DMS114 treated with DMSO at 0.1 percent for 48 hours (cell line): ENCODE data around the gene RPL36.

Experiments
- DNase-seq: peaks from one replicate; lab custom pipeline; 2025; ENCODE audit not compliant: unreplicated experiment; lab: John Stamatoyannopoulos, UW

RPL36 gene

DNA sequence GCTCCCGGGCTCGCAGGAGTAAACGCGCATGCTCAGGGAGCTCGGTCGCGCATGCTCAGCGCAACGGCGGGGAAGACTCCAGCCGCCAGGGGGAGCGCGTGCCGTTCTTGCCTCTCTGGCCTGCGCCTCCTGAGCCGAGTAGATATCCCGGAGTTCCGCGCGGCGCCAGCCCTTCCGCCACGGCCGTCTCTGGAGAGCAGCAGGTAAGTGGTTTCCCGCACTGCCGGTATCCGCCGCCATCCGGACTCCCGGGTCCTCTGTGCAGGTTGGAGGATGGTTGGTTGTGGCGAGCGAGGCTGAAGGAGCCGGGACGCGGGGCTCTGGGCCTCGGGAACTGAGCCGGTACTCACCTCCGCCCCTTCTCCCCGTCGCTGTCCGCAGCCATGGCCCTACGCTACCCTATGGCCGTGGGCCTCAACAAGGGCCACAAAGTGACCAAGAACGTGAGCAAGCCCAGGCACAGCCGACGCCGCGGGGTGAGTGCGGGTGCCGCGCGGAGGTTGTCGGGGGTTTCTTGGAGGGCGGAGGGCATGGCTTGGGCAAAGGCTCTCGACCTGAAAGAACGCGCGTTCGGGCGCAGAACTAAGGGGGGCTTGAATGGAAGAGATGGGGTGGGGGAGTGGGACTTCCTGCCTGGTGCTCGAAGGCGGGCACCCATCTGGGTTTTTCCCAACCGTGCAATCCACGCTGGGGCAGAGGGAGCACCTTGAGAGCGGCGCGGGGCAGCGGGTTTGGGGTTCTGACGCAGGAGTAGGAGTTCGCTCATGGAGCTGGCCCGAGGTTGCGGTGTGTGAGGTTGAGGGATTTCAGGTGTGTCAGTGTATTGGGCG, at the start of gene RPL36:
Gene RPL36, plus strand, starts transcription at position 171 of the 830 bp plus-strand sequence. Its CDS starts 213 bp downstream, at position 384.
- DNase-seq, result peak; percentile 78

DNA sequence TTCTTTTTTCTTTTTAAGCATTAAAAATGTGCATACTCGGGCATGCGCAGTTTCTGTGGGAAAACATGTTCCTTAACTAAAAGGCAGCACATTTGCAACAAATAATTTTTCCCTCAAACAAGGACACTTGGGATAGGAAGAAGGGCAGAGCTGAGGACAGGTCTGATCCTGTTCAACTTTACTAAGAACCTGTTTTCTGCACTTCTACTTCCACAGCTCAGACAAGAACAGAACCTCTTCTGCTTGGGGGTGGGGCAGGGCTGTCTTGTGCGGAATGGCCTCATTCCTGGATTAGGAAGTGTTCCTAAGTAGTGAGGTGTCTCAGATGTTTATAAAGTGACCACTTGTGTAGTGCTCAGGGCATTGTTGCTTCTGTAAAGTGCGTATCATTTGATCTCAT, 48.9 kb upstream of the RPL36 start:
- DNase-seq, result no peak

DNA sequence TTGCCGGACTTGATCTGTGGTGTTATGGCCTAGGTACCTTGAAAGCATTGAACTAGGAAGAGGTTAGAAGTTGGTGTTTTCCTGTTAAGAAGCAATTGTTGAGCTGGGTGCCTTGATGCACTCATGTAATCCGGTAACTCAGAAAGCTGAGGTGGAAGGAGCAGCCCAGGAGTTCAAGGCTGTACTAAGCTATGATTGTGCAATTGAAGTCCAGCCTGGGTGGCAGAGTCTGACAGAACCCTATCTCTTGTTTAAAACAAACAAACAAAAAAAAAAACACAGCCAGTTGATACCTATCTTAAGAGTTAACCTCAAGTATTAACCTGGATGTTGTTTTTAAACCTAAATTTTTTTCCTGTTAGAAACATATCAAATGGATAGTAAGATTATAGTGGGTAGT, 47.9 kb upstream of the RPL36 start:
- no peak for DNase-seq

DNA sequence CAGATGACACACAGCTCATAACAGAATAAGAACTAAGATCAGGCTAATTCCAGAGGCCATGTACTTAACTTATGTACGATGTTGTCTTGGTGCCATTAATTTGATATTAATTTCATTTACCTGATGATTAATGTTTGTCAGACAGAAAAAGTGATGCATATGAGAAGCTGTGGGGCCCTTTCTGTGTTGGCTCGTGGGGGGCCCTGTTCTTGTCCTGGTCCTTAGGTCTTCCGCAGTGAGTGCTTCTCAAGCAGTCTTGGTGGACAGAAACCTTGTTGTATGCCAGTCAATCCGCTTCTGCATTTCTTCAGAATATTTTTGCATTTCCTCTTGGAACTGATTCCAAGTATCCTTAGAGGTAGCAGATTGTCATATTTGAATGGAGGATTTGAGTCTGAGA, 47.0 kb upstream of the RPL36 start:
- no peak for DNase-seq

DNA sequence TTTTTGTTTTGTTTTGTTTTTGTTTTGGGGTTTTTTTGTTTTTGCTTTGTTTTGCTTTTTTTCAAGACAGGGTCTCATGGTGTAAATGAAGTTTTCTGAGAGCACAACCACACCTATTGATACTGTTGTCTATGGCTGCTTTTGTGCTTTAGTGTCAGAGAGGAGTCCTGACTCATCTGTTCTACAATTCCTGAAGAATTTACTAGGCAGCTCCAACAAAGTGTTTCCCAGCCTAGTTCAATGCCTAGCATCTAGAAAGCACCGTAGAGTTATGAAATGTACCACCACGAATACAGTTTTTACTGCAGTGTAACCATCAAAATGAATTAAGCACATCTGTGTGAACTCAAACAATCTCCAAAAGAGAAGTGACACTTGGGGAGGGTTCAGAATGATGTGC, 46.1 kb upstream of the RPL36 start:
- no peak for DNase-seq

DNA sequence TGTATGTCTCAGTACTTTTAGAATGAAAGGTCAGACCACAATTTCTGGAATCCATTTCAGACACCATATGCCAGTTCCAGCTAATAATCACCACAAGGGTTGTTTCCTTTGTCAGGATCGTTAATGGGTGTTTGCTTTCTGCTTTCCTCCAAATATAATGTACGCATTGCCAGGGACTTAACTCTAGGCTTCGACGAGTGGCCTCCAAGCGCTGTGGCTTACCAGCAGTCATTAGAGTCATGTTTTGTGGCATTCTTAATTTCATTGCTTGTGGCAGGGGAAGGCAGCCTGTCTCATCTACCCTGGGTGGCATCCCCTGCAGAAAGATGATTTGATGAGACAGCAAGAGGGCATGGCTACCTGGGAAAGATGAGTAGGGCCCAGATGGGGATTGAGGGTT, 44.7 kb upstream of the RPL36 start:
- no peak for DNase-seq

DNA sequence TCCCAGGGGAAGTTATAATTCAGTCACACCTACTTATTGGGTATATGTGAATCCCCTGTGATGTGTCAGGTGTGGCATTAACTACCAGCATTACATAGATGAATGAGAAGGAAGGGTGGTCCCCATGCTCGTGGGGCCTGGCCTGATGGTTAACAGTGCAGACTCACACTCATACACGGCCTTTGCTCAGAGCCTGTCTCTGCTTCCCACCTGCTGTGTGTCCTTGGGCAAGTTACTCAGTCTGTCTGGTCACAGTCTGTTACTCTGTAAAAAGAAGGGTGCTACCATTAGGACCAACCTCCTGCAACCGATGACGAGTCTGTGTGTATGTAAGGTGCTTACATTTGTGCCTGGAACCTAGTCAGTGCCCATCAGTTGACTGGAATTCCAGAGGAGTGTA, 43.4 kb upstream of the RPL36 start:
- no peak for DNase-seq

DNA sequence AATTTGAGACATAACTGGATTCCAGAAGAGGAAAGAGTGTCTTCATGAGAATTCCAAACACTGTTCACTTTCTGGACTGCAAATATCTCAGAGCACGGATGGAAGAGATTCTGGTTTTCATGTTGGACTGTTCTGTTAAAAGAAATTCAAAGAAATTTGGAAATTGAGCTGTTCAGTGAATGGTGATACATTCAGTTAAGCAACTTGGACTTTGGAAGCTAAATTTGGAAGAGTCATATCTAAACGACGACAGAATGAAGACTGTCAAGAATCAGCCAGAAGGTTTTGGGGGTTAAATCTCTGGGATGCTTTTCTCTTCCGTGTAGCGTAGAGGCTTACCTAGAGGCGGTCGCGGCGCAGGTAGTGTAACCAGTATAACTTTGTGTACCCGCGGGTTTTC, 41.6 kb upstream of the RPL36 start:
- no peak for DNase-seq

DNA sequence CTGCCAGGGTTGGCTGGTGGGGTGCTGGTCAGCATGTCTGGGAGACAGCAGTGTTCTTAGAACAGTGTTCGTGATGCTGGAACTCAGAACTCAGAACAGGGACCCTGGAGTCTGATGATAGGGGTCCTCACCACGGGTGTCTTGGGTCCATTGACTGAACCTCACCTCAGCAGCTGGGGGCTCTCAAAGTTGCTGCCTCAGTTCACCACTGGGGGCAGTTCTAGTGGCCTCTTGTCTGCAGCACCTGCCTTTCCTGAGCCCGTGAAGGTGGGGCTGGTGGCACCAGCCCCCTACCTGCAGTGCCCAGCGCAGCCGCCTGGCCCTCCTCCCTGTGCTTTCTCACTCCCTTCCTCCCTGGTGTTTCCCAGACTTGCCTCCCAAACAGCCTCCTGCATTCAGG, 38.7 kb upstream of the RPL36 start:
- DNase-seq, result no peak

DNA sequence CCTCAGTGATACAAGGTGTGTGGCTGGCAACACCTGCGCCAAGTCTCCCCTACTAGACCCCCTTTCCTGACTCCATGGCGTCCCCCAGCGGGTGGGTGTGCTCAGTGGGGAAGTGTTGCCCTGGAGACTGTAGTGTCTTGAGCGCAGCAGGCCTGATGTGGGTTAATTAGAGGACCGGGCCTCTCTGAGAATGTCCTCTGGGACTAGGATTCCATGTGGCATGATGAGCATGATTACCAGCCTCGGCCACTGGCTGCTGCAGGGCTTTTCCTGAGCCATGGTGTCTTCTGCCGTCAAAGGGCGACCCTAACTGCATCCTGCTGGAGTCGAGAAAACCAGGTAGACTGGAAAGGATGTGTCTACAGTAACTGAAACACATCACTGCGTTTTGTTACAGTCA, 37.8 kb upstream of the RPL36 start:
- no peak for DNase-seq

DNA sequence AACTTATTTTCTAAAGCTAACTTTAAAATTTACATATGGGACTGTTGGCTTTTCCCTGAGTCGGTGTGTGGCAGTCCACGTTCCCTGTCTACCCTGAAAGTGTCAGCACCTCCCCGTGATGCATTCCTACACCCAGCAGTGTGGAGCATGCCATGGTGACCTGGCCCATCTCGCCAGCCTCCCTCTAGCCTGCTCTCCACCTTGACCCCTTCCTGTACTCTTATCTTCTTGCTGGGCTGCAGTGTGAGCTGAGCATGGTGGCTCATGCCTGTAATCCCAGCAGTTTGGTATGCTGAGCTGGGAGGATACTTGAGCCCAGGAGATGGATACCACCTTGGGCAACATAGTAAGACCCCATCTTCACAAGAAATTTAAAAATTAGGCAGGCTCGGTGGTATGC, 35.2 kb upstream of the RPL36 start:
- DNase-seq, result no peak

DNA sequence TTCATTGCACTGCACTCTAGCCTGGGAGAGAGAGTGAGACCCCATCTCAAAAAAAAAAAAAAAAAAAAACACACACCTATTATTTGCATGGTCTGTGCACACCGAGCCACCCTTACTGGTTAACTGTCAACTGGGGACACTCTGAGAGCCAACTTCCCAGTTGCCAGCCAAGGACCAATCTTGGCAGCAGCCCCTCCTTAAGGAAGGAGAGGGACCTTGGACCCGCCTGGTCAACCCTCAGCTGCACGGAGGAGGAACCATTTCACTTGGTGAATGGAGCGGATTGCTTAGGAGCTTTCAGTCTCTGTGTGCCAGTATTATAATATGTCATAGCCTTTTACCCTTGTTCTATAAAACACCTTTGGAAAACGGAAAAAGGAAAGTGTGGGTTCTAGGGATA, 34.7 kb upstream of the RPL36 start:
- DNase-seq, result no peak

DNA sequence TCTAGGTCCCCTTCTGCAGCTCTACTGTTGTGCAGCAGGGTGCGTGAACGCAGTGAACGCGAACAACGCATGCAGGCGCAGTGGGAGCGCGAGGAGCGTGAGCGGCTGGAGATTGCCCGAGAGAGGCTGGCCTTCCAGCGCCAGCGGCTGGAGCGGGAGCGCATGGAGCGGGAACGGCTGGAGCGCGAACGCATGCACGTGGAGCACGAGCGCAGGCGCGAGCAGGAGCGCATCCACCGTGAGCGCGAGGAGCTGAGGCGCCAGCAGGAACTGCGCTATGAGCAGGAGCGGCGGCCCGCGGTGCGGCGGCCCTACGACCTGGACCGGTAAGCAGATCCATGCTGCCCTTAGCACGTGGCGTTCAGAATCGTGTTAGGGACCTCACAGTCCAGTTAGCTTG, 28.6 kb upstream of the RPL36 start:
- DNase-seq, result no peak

DNA sequence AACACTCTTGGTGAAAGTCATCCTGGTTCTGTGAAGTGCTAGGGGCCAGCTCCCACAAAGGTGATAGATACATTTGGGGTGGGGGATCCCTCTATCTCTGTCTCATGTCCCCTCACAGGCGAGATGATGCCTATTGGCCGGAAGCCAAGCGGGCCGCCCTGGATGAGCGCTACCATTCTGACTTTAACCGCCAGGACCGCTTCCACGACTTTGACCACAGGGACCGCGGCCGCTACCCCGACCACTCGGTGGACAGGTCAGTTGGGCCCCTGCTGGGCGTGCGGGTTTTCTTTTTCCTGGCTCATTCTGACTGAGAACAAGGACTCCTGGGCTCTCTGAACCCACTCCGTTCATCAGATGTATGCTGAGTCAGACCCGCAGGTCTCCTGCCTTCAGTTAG, 26.2 kb upstream of the RPL36 start:
- no peak for DNase-seq

DNA sequence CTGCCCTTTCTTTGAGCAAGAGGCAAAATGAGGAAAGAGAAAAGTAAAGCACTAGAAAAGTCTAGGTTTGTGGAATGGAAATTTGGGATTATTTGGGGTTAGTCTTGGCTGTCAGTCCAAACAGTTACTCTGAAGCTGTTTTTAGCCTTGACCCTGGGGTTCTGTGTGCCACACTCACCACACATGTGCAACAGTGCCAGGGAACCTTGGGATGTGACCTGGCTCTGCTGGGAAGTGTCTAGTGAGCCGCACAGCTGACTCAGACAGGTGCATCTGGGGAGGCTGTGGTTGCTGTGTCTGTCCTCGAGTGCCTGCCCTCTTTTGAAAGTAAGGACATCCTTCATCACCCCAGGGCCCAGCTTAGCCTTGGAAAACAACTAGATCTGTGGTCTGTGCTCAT, 25.6 kb upstream of the RPL36 start:
- no peak for DNase-seq

DNA sequence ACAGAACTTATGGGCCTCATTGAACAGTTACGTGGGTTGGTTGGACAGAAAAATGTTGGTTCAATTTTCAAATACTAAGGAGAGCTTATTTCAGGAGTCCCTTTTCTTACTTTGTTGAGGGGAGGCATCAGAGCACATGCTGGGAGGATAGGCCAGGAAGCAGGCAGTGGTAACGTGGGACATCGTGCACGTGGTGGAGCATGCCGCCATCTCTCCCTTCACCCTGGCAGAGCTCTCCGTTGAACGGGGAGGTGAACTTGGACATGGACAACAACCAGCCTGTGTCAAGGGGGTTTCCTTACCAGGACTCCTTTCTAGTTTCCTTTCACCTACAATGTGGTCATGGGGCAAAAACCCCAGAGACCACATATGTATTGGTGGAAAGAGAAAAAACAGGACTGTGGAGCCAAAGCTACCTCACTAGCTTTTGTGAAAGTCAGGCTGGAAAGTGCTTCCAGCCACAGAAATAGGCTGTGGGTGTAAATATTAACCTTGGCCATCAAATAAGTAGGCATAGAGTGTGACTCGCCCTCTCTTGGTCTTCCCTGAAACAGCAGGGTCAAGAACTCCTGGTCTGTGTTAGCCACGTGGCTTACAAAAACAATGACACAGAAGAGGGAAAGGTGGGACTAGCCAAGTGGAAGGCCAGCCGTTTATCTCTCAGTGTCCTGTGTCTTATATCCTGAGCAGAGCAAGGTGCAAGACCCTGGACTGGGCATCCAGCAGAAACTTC, 24.1 kb upstream of the RPL36 start:
- peak; percentile 3 for DNase-seq

DNA sequence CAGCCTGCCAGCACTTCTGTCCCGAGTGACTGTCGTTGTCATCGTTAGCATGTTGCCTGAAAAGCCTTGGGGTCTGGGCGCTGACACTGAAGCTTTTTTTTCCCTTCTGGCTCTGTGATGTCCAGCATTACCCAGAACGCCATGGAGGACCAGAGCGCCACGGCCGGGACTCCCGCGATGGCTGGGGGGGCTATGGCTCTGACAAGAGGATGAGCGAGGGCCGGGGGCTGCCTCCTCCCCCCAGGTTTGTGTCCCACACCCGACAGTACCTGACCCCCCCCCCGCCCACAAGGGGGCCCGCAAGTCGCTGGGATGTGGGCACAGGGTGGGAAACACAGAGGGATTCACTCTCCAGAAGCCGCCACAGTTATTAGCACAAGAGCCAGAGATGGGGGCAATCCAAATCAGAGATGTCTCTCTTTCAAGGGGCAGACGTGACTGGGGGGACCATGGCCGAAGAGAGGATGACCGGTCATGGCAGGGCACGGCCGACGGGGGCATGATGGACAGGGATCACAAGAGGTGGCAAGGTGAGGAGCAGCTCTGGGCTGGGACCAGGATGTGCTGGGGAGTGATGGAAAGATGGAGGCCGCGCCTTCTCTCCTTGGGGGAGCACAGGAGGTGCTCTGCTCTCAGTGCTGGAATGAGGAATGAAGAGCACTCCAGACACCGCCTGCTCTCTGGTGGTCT, 23.0 kb upstream of the RPL36 start:
- no peak for DNase-seq

DNA sequence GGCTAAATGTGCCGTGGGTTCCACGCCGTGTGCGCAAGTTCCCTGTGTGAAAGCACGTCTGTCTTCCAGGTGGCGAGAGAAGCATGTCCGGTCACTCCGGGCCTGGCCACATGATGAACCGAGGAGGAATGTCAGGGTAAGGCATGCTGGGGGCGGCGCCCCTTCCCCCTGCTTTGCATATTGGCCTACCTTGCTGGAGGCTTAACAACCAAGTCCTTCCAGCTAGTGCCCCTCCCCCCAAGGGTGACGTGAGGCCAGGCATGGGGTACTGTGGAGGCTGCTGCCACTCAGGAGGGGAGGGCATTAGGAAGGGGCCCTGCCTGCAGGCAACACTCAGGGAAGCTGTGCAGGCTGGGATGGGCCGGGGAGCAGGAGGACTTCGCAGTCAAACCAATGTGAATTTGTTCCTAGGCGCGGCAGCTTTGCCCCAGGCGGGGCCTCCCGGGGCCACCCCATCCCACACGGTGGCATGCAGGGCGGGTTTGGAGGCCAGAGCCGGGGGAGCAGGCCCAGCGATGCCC, 22.3 kb upstream of the RPL36 start:
- no peak for DNase-seq

DNA sequence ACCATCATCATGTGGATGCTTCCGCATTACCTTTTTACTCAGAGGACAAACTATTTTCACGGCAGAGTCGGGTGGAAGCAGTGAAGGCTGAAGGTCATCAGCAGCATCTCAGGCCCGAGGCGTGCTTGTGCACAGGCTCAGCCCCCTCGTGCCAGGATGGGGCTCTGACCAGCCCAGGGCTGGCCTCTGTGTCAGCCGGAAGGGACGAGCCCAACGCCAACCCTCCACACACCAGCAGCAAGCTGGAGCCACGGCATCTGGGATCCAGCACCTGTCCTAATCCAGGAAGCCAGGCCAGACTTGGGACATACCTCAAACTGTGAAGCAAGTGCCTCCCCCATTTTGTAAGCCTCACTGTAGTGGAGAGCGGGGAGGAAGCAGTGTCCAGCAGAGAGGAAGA, 20.9 kb upstream of the RPL36 start:
- no peak for DNase-seq

DNA sequence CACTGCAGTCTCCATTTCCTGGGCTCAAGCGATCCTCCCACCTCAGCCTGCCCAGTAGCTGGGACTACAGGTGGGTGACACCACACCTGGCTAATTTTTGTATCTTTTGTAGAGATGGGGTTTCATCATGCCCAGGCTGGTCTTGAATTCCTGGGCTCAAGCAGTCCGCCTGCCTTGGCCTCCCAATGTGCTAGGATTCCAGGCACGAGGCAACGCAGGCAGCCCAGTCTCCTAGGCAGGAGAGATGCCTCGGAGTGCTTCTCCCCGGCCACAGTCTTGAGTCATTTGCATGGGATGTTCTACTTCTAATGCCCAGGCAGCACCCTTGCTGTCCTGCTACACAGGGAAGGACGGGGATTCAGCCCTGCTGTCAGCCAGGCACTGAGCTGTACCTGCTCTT, 18.5 kb upstream of the RPL36 start:
- no peak for DNase-seq

DNA sequence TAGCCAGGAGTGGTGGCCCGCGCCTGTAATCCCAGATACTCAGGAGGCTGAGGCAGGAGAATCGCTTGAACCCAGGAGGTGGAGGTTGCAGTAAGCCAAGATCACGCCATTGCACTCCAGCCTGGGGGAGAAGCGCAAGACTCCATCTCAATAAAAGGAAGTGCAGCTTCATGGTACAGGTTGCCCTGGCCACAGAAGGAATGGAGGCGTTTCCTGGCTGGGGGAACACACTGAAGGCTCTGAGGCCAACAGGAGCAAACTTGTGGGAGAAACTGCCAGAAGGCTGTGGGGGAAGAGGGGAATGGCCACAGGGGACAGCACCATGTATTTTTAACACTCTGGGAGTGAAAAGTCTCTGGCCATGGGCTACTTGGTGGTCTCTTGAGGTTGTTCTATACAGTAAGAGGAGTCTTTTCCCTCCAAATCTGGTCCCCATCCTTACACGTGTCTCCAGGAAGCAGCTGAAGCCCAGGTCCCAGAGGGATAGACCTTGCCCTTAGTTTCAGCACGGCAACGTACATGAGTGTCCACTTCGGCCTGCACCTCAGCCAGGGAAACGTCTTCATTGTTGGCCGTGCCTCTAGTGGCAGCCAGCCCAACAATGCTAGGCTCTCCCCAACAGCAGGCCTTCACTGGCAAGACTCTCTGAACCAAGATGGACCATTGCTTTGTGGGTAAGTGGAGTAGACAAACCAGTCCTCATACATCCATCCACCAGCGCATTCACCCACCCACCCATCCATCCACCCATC, 17.2 kb upstream of the RPL36 start:
- no peak for DNase-seq
